ENCODE data around the gene MAPK11.
A peak's percentile ranks its signal among the peaks of the same experiment; 100 is the strongest.

The MAPK11 gene

GRCh38 chr22:50236731-50237409 is 33.3 kb downstream of the MAPK11 start:
- peak; percentile 23 for TF ChIP-seq CTCF (IDR thresholded peaks at IDR 0.05; ENCODE audit: borderline replicate concordance, control extremely low read depth, extremely low read depth, insufficient read depth, missing control alignments)
- in situ Hi-C loops (cut with MboI; ENCODE audit: low sequenced_read_pairs, unreplicated experiment) = no loop called here
- DNase-seq (ENCODE audit: low spot score) = no peak

- in situ Hi-C loops (cut with MboI; ENCODE audit: low sequenced_read_pairs, unreplicated experiment) = no loop called here
- DNase-seq (ENCODE audit: low spot score) = no peak
- TF ChIP-seq CTCF (IDR thresholded peaks at IDR 0.05; ENCODE audit: borderline replicate concordance, control extremely low read depth, extremely low read depth, insufficient read depth, missing control alignments) = no peak
These were observed 37.0 kb downstream of the MAPK11 start for GRCh38 chr22:50233223-50233622.

- in situ Hi-C loops (cut with MboI; ENCODE audit: low sequenced_read_pairs, unreplicated experiment) = no loop called here
- DNase-seq (ENCODE audit: low spot score) = no peak
- no peak for TF ChIP-seq CTCF (IDR thresholded peaks at IDR 0.05; ENCODE audit: borderline replicate concordance, control extremely low read depth, extremely low read depth, insufficient read depth, missing control alignments)
These were observed 37.6 kb downstream of the MAPK11 start for GRCh38 chr22:50232481-50233151.

GRCh38 chr22:50229370-50229769 is 40.8 kb downstream of the MAPK11 start:
- in situ Hi-C loops (cut with MboI; ENCODE audit: low sequenced_read_pairs, unreplicated experiment) = no loop called here
- no peak for DNase-seq (ENCODE audit: low spot score)

GRCh38 chr22:50228366-50228765 is 41.8 kb downstream of the MAPK11 start:
- TF ChIP-seq CTCF (IDR thresholded peaks at IDR 0.05; ENCODE audit: borderline replicate concordance, control extremely low read depth, extremely low read depth, insufficient read depth, missing control alignments) = no peak
- no peak for DNase-seq (ENCODE audit: low spot score)
- in situ Hi-C loops (cut with MboI; ENCODE audit: low sequenced_read_pairs, unreplicated experiment) = no loop called here

More at GRCh38 chr22:50229370-50229769, 40.8 kb downstream of the MAPK11 start:
- no peak for TF ChIP-seq CTCF (IDR thresholded peaks at IDR 0.05; ENCODE audit: borderline replicate concordance, control extremely low read depth, extremely low read depth, insufficient read depth, missing control alignments)

GRCh38 chr22:50227579-50228215 is 42.5 kb downstream of the MAPK11 start:
- in situ Hi-C loops (cut with MboI; ENCODE audit: low sequenced_read_pairs, unreplicated experiment) = no loop called here
- no peak for DNase-seq (ENCODE audit: low spot score)
- no peak for TF ChIP-seq CTCF (IDR thresholded peaks at IDR 0.05; ENCODE audit: borderline replicate concordance, control extremely low read depth, extremely low read depth, insufficient read depth, missing control alignments)
